LNCAP (cell line): ENCODE measurements around the gene DNAJA2.
A peak's percentile ranks its signal among the peaks of the same experiment; 100 is the strongest.

Experiments
- TF ChIP-seq, protein P1 (sequence below): fragments of 450-650 bp; IDR thresholded peaks from 2 replicates; pipeline ENCODE4 v1.5.1; 2017; ENCODE audit warnings: mild to moderate bottlenecking

The DNAJA2 gene

DNA sequence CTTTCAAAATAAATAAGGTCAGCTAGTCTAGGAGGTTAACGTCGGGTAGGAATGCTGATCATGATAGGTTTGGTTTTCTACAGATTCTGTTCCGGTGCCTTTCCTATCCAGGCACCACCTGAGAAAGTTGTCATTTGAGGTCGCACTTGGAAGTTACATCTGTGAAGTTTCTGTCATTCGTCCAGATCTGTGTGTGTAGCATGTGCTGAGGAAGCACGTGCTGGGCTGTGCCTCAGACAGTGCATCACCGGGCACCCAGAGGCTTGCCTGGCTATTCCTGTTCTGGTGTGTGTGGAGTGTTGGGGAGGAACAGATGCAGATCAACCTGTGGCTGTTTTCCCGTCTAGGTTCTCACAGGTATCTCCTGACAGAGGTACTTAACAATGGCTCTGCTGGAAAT, 42.6 kb downstream of the DNAJA2 start:
- TF ChIP-seq, protein P1, sequence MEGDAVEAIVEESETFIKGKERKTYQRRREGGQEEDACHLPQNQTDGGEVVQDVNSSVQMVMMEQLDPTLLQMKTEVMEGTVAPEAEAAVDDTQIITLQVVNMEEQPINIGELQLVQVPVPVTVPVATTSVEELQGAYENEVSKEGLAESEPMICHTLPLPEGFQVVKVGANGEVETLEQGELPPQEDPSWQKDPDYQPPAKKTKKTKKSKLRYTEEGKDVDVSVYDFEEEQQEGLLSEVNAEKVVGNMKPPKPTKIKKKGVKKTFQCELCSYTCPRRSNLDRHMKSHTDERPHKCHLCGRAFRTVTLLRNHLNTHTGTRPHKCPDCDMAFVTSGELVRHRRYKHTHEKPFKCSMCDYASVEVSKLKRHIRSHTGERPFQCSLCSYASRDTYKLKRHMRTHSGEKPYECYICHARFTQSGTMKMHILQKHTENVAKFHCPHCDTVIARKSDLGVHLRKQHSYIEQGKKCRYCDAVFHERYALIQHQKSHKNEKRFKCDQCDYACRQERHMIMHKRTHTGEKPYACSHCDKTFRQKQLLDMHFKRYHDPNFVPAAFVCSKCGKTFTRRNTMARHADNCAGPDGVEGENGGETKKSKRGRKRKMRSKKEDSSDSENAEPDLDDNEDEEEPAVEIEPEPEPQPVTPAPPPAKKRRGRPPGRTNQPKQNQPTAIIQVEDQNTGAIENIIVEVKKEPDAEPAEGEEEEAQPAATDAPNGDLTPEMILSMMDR: no peak

DNA sequence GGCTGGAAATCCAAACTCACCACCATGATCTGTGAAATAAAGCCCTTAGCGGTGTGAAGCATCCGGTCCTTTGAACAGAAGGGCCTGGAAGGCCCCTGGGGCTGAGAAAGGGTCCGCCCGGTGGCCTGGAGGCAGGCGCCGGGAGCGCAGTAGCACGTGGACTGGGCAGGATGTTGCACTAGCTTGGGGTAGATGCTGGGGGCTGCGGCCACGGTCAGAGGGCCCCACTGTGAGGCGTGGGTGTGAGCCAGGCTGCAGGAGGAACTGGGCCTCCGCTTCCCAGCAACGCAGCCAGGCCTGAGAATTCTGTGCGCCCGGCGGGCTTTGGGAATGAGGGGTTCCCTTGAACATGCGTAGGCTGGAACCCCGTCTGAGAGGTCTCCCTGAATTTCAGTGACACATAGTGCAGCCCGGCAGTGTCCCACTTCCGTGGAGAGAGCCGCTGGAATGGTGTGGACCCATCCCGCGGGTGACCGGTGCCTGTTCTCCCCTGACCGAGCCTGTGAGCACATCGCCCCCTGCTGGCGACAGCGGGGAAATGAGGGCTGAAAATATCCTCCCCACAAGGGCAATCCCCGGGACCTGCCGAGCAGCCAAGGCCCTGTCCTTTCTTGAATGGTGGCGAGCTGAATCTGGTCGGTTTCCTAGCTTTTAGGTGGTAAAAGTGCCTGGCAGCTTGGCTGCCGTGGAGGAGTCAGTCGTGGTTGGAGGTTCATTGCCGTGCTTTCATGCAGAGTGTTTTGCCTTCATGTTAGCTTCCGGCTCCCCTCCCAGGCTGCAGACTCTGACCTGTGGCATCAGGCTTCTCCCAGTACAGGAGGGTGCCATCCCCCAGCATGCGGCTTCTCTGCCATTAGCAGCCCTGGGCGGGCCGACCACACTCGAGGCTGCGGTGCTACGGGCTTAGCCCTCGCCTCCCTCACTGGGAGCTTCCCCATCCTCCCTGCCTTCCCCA, 43.8 kb downstream of the DNAJA2 start:
- TF ChIP-seq, protein P1: peak; percentile 93

DNA sequence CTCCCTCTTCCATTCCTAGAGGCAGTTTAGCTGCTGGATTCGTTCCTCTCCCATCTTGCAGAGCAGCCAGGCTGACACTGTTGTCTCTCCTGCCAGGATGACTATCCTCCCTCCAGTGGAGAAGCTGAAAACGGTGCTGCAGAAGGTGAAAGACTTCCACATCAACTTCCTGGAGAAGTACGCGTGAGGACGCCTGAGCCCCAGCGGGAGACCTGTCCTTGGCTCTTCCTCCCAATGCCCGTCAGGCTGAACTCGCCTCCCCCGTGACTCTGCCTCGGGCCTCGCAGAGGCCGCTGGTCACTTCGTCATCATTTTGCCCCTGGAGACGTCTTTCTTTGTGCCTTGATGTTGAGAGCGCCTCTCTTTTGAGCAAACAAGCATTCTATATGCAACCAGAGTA, 44.7 kb downstream of the DNAJA2 start:
- TF ChIP-seq, protein P1: no peak

DNA sequence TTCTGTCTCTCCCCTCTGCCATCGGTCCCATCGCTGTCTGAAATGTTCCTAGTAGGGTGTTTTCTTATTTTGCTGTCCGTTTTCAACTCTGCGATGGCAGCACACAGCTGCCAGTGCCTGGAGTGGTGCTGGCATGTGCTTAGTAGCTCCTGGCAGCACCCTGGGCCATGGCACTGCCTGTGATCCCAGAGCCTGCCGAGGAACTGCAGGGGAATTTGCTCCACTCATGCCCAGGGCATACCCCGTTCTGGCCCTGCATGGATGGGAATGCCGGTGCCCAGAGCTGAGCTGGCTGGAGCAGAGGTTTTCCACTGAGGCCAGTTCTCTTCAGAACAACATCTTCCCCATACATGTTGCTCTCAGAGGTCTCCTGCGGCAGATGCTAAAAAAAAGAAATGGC, 46.2 kb downstream of the DNAJA2 start:
- TF ChIP-seq, protein P1: no peak

DNA sequence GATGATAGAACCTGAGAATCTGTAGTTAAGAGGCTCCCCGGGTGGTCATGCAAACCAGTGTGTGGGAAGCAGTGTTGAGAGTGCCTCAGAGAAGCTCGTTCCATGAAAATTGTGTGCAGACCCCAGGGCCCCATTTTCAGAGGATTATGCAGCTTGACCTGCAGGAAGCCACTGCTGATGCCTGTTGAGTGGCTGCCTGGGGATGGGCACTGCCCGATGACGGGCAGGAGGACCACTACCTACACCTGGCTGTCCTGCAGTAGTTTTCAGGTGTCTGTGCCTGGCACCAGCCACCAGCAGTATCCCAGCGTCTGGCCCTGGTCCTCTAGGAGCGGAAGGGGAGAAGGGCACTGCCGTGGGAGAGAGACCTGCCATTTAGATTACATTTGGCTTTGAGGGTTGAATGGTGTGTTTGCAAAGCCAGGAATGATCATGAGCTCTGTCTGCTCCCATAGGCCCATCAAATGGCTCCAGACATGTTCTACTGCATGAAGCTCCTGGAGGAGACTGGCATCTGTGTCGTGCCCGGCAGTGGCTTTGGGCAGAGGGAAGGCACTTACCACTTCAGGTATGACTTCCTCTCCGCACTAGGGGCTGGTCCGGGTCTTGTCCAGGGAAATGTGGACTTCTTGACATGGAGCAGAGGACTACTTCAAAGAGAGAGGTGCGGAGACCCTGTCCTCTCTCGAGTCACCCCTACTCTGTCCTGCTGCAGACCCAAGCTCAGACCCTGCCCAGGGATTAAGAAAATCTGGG, 46.8 kb downstream of the DNAJA2 start:
- TF ChIP-seq, protein P1: no peak

DNA sequence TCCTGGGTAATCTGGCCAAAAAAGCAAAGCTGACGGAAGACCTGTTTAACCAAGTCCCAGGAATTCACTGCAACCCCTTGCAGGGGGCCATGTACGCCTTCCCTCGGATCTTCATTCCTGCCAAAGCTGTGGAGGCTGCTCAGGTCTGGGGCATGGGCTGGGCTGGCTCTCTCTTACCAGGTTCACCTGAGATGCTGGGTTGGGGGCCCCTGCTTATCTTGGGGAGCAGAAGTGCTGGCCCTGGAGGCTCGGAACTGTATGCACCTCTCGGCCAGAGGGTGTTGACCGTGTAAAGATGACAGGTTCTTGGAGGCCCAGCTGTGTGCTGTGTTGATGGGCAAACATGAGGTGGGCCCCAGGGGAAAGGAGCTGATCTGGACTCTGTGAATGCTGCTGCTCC, 49.1 kb downstream of the DNAJA2 start:
- TF ChIP-seq, protein P1: no peak

DNA sequence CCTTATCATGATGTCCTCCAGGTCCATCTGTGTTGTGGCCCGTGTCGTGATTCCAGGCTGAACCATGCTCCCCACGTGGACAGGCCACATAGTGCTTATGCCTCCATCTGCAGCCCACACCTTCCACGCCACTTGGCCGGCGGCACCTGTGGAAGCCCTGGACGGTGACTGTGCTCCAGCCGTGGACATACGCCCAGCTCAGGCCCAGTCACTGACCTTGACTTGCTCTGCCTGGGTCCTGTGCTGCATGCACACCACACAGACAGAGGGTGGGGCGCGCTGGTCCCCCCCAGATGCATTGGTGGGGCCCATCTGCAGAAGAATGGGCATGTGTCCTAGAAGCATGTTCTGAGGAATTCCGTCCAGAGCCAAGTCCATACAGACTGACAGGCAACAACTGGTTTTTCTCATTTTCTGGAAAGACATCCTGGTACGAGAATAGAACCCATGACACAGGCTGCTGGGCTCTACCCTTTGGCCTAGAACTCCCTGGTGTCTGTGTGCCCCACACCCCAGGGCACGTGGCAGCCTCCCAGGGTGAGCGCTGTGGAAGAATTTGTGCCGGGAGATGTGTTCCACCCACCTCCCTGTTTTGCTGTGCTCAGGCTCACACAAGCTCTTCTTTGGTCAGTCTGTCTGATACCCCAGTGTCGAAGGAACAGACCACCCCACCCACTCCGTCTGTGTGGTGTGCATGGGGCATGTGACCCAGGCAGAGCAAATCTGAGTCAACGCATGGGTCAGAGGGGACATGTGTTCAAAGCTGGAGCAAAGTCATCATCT, 49.8 kb downstream of the DNAJA2 start:
- TF ChIP-seq, protein P1: no peak
